Esophagus muscularis mucosa (tissue), 4 donors: ENCODE measurements around the gene UTP4. TPM values are rescaled to one million over a fixed set of nuclear protein-coding genes. Genes with fewer than 3 reads are reported as not detected.
"Not testable (repeated sequence)": the region's sequence is repeated elsewhere in the genome, so short reads cannot be mapped to it uniquely, and the experiment has no call there.

Experiments
- DNase-seq: peaks from one replicate; pipeline ENCODE4 v3.0.0-alpha.2; 2017; ENCODE audit errors: extremely low spot score
- H3K27ac ChIP-seq, 4 donors: fragments of 200-600 bp; sonication (generic); replicated peaks in 1 of 4; 1 replicate in 3 of 4; 2 replicates in 1 of 4; pipeline ENCODE4 v1.5.1; 2016 to 2019; ENCODE audit warnings: mild to moderate bottlenecking in 1 of 4
- H3K27me3 ChIP-seq, 4 donors: fragments of 200-600 bp; sonication (generic); one replicate each; pipeline versions ENCODE4 v1.5.1 to v1.6.0; 2016 to 2019
- H3K36me3 ChIP-seq, 4 donors: fragments of 200-600 bp; sonication (generic); one replicate each; pipeline ENCODE4 v1.5.1; 2016 to 2019
- H3K4me1 ChIP-seq, 4 donors: fragments of 200-600 bp; sonication (generic); one replicate each; pipeline ENCODE4 v1.5.1; 2016 to 2019
- H3K4me3 ChIP-seq, 4 donors: fragments of 200-600 bp; sonication (generic); 1 replicate in 2 of 4; 2 replicates in 2 of 4; pipeline ENCODE4 v1.5.1; 2016 to 2019; ENCODE audit warnings: mild to moderate bottlenecking in 4 of 4, moderate library complexity in 1 of 4
- H3K9me3 ChIP-seq, 4 donors: fragments of 200-600 bp; sonication (generic); 1 replicate in 3 of 4; 2 replicates in 1 of 4; pipeline ENCODE4 v1.5.1; 2016 to 2019
- CTCF ChIP-seq, 3 experiments: fragments of 200-600 bp in 2 of 3; fragments of 450-650 bp in 1 of 3; sonication (generic) in 2 of 3; IDR thresholded peaks; one replicate each; pipeline ENCODE4 v1.5.1; 2017 to 2019; ENCODE audit warnings: antibody characterized with exemption in 3 of 3, mild to moderate bottlenecking in 2 of 3, moderate library complexity in 1 of 3
- EP300 ChIP-seq: sonication (generic); formaldehyde crosslinking; IDR thresholded peaks from one replicate; pipeline ENCODE4 v1.6.1; 2017; ENCODE audit warnings: antibody characterized with exemption
- POLR2A ChIP-seq: fragments of 450-650 bp; IDR thresholded peaks from one replicate; pipeline ENCODE4 v1.6.1; 2017; ENCODE audit warnings: antibody characterized with exemption, moderate library complexity, mild to moderate bottlenecking, low read depth
- POLR2AphosphoS5 ChIP-seq, 2 donors: sonication (generic); formaldehyde crosslinking; IDR thresholded peaks; one replicate each; pipeline ENCODE4 v1.6.1; 2017; ENCODE audit warnings: antibody characterized with exemption in 2 of 2
- WGBS: methylation state at CpG from one replicate; pipeline ENCODE4 v1.1.5; 2018; 5-methylcytosine and 5-hydroxymethylcytosine counted together
- intact Hi-C: fragments of 100-400 bp; cut with DNase I; formaldehyde crosslinking; loops from one replicate; pipeline ENCODE4 v1.15.1; 2023
- total RNA-seq, 4 donors: library from RNA; depleted of rRNA; stranded (reverse); fragments of >200 nt; gene quantifications; one replicate each; pipeline versions ENCODE4 v1.1.0 to v1.2.1, GENCODE V29; 2016

The UTP4 gene
- total RNA-seq, 4 donors from 2014 or later, result 23.3 to 32.6 (median 24.0) TPM

GRCh38 chr16:69126221-69126620 lies 6.2 kb upstream of the UTP4 start:
- no peak overlapping the region for H3K27ac ChIP-seq
- no peak overlapping the region for H3K4me3 ChIP-seq
- H3K4me1 ChIP-seq, result peaks cover 14 to 45% (median 30%) of the 10 kb centered on the region in 4 donors
- H3K27me3 ChIP-seq, result no peaks in the 10 kb centered on the region
- peaks cover 0 to 29% (median 7%) of the 10 kb centered on the region in 4 donors for H3K36me3 ChIP-seq
- TF ChIP-seq POLR2A (no peak), POLR2AphosphoS5 (IDR thresholded peaks at IDR 0.05) (no peak), CTCF (IDR thresholded peaks at IDR 0.05) (no peak), EP300 (no peak)
- no peak for DNase-seq
- no peaks in the 10 kb centered on the region for H3K9me3 ChIP-seq
- 90% methylated on average over 3 of the region's 3 CpGs for WGBS
- intact Hi-C loops, result no loop called here

DNA sequence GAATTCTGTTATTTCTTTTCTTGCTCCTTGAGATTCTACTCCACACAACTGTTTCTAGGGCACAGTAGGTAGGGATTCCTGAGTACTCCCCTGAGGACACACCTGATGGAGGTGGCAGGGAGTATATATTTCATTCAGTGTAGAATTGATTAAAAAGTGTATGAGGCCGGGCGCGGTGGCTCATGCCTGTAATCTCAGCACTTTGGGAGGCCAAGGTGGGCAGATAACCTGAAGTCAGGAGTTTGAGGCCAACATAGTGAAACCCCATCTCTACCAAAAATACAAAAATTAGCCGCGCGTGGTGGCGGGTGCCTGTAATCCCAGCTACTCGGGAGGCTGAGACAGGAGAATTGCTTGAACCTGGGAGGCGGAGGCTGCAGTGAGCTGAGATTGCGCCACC lies 5.6 kb upstream of the UTP4 start:
- DNase-seq, intact Hi-C loops: not testable (repeated sequence)
- WGBS, result 90% methylated on average over 10 of the region's 10 CpGs

DNA sequence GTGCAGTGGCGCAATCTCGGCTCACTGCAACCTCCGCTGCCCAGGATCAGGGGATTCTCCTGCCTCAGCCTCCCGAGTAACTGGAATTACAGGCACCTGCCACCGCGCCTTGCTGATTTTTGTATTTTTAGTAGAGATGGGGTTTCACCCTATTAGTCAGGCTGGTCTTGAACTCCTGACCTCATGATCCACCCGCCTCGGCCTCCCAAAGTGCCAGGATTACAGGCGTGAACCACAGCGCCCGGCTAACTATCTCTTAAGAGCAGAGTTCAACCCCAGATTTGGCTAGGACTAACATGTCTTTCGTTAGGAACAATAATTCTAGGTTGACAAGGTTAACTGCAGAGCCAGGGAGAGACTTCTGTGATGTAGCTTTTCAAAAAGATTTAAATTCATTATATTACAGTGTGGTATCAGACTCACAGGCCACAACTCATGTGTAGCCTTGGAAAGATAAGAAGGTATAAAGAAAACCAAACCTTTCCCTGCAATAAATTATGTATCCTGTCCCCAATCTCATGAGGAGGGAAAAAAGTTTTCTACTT lies 4.4 kb upstream of the UTP4 start:
- DNase-seq, result no peak
- intact Hi-C loops, result no loop called here
- no peak overlapping the region for H3K4me3 ChIP-seq
- peaks cover 0 to 25% (median 4%) of the 10 kb centered on the region in 4 donors for H3K36me3 ChIP-seq
- H3K27me3 ChIP-seq, result no peaks in the 10 kb centered on the region
- H3K9me3 ChIP-seq, result no peaks in the 10 kb centered on the region
- TF ChIP-seq POLR2A (no peak), POLR2AphosphoS5 (IDR thresholded peaks at IDR 0.05) (no peak), CTCF (IDR thresholded peaks at IDR 0.05) (no peak), EP300 (no peak)
- H3K4me1 ChIP-seq, result peaks cover 14 to 54% (median 35%) of the 10 kb centered on the region in 4 donors
- WGBS, result 90% methylated on average over 12 of the region's 12 CpGs
- H3K27ac ChIP-seq, result no peak overlapping the region

More for the DNA sequence above, 5.6 kb upstream of the UTP4 start:
- Histone ChIP-seq H3K36me3 (peaks cover 0 to 25% (median 4%) of the 10 kb centered on the region in 4 donors), H3K4me1 (peaks cover 14 to 50% (median 33%) of the 10 kb centered on the region in 4 donors)
- not testable (repeated sequence) for H3K4me3 ChIP-seq, H3K27me3 ChIP-seq, H3K27ac ChIP-seq, H3K9me3 ChIP-seq

- TF ChIP-seq POLR2A (no peak), POLR2AphosphoS5 (IDR thresholded peaks at IDR 0.05) (no peak), EP300 (no peak), CTCF (IDR thresholded peaks at IDR 0.05) (no peak)
Measured at GRCh38 chr16:69130461-69130860, 2.0 kb upstream of the UTP4 start.

DNA sequence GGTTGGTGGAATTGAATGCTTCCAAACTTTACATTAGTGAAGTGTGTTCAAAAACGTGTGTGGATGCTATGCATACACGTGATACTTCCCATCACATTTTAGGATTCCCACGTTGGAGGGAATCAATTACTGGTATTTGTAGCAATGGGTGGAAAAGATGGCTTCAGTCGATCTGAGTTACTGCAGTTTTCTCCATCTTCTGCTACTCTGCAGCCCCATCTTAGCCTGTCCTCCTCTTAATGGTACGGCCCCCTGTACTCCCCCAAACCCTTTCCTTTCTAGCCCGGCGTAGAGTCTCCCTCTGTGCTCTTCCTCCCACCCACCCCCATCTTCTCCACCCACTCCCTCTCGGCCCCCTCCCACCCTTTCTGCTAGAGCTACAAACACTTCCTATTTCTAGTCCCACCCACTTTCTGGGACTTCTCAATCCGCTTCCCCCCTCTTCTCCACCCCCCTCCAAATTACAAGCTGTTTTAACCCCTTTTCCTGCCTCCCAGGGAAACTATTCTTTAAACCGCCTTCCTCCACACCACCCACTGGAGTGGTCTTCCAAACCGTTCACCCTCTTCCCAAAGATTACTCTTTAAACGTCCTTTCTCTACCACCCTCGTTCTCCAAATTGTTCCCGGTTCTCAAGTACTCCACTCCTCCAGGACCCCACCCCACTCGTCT lies 1.1 kb upstream of the UTP4 start:
- H3K27ac ChIP-seq, result peak overlapping the region; percentile 91 to 96 (median 95)
- no peaks in the 10 kb centered on the region for H3K9me3 ChIP-seq
- no peak for DNase-seq
- intact Hi-C loops, result no loop called here
- no peaks in the 10 kb centered on the region for H3K27me3 ChIP-seq
- 3% methylated on average over 15 of the region's 15 CpGs for WGBS
- peak overlapping the region; percentile 88 to 99 (median 95) for H3K4me3 ChIP-seq
- peaks cover 0 to 18% (median 4%) of the 10 kb centered on the region in 4 donors for H3K36me3 ChIP-seq
- TF ChIP-seq CTCF (IDR thresholded peaks at IDR 0.05), result no peak
- TF ChIP-seq POLR2A, result no peak
- no peak for TF ChIP-seq EP300
- no peak for TF ChIP-seq POLR2AphosphoS5 (IDR thresholded peaks at IDR 0.05)
- peaks cover 23 to 62% (median 46%) of the 10 kb centered on the region in 4 donors for H3K4me1 ChIP-seq

More at GRCh38 chr16:69130461-69130860, 2.0 kb upstream of the UTP4 start:
- 50% methylated on average over 6 of the region's 6 CpGs for WGBS
- Histone ChIP-seq H3K4me3 (no peak overlapping the region), H3K9me3 (no peaks in the 10 kb centered on the region), H3K27ac (peak overlapping the region in 2 of 4 donors; percentile 94 to 96), H3K36me3 (peaks cover 0 to 21% (median 2%) of the 10 kb centered on the region in 4 donors), H3K4me1 (peaks cover 26 to 70% (median 47%) of the 10 kb centered on the region in 4 donors), H3K27me3 (no peaks in the 10 kb centered on the region)
- no peak for DNase-seq
- intact Hi-C loops, result no loop called here
